ENCODE data around the gene NLK.
"Not testable (repeated sequence)": the region's sequence is repeated elsewhere in the genome, so short reads cannot be mapped to it uniquely, and the experiment has no call there.

NLK gene

GRCh38 chr17:28145348-28145747, 102.9 kb downstream of the NLK start:
- DNase-seq (ENCODE audit: extremely low read depth in 1 of 2, low read depth in 1 of 2) = no peak

GRCh38 chr17:28147017-28147416, 104.5 kb downstream of the NLK start:
- DNase-seq (ENCODE audit: extremely low read depth in 1 of 2, low read depth in 1 of 2) = no peak

- no peak for DNase-seq (ENCODE audit: extremely low read depth in 1 of 2, low read depth in 1 of 2)
These were observed 108.5 kb downstream of the NLK start for GRCh38 chr17:28151001-28151400.

- no peak for DNase-seq (ENCODE audit: extremely low read depth in 1 of 2, low read depth in 1 of 2)
These were observed 111.7 kb downstream of the NLK start for GRCh38 chr17:28154214-28154613.

GRCh38 chr17:28155405-28155804, 112.9 kb downstream of the NLK start:
- DNase-seq (ENCODE audit: extremely low read depth in 1 of 2, low read depth in 1 of 2) = not testable (repeated sequence)

GRCh38 chr17:28159004-28159403, 116.5 kb downstream of the NLK start:
- DNase-seq (ENCODE audit: extremely low read depth in 1 of 2, low read depth in 1 of 2) = no peak

GRCh38 chr17:28159924-28160323, 117.4 kb downstream of the NLK start:
- no peak for DNase-seq (ENCODE audit: extremely low read depth in 1 of 2, low read depth in 1 of 2)

GRCh38 chr17:28160610-28161009, 118.1 kb downstream of the NLK start:
- DNase-seq (ENCODE audit: extremely low read depth in 1 of 2, low read depth in 1 of 2) = no peak

- DNase-seq (ENCODE audit: extremely low read depth in 1 of 2, low read depth in 1 of 2) = no peak
These were observed 118.8 kb downstream of the NLK start for GRCh38 chr17:28161311-28161710.

- DNase-seq (ENCODE audit: extremely low read depth in 1 of 2, low read depth in 1 of 2) = no peak
These were observed 124.0 kb downstream of the NLK start for GRCh38 chr17:28166478-28166877.

- no peak for DNase-seq (ENCODE audit: extremely low read depth in 1 of 2, low read depth in 1 of 2)
These were observed 127.3 kb downstream of the NLK start for GRCh38 chr17:28169621-28170349.

GRCh38 chr17:28170771-28171170, 128.3 kb downstream of the NLK start:
- no peak for DNase-seq (ENCODE audit: extremely low read depth in 1 of 2, low read depth in 1 of 2)

GRCh38 chr17:28173031-28173561, 130.6 kb downstream of the NLK start:
- DNase-seq (ENCODE audit: extremely low read depth in 1 of 2, low read depth in 1 of 2) = no peak

GRCh38 chr17:28173801-28174200, 131.3 kb downstream of the NLK start:
- DNase-seq (ENCODE audit: extremely low read depth in 1 of 2, low read depth in 1 of 2) = no peak

GRCh38 chr17:28174352-28175046, 132.0 kb downstream of the NLK start:
- DNase-seq (ENCODE audit: extremely low read depth in 1 of 2, low read depth in 1 of 2) = peak in 1 of 2 donors; percentile 14

- DNase-seq (ENCODE audit: extremely low read depth in 1 of 2, low read depth in 1 of 2) = no peak
These were observed 134.9 kb downstream of the NLK start for GRCh38 chr17:28177351-28177750.

GRCh38 chr17:28178800-28179199, 136.3 kb downstream of the NLK start:
- DNase-seq (ENCODE audit: extremely low read depth in 1 of 2, low read depth in 1 of 2) = no peak

- DNase-seq (ENCODE audit: extremely low read depth in 1 of 2, low read depth in 1 of 2) = no peak
These were observed 138.0 kb downstream of the NLK start for GRCh38 chr17:28180449-28180848.

GRCh38 chr17:28181568-28181967, 139.1 kb downstream of the NLK start:
- no peak for DNase-seq (ENCODE audit: extremely low read depth in 1 of 2, low read depth in 1 of 2)

GRCh38 chr17:28182559-28182958, 140.1 kb downstream of the NLK start:
- no peak for DNase-seq (ENCODE audit: extremely low read depth in 1 of 2, low read depth in 1 of 2)

- no peak for DNase-seq (ENCODE audit: extremely low read depth in 1 of 2, low read depth in 1 of 2)
These were observed 143.2 kb downstream of the NLK start for GRCh38 chr17:28185658-28186057.

GRCh38 chr17:28186472-28186871, 144.0 kb downstream of the NLK start:
- DNase-seq (ENCODE audit: extremely low read depth in 1 of 2, low read depth in 1 of 2) = not testable (repeated sequence)
